GM19193 (cell line): ENCODE results near the gene C12orf76.

ENCODE experiments used
- POLR2A ChIP-seq: IDR thresholded peaks from 4 replicates; pipeline ENCODE4 v1.6.1; 2011; ENCODE audit not compliant: insufficient read depth, insufficient read length; ENCODE audit errors: extremely low read depth

C12orf76 gene

DNA sequence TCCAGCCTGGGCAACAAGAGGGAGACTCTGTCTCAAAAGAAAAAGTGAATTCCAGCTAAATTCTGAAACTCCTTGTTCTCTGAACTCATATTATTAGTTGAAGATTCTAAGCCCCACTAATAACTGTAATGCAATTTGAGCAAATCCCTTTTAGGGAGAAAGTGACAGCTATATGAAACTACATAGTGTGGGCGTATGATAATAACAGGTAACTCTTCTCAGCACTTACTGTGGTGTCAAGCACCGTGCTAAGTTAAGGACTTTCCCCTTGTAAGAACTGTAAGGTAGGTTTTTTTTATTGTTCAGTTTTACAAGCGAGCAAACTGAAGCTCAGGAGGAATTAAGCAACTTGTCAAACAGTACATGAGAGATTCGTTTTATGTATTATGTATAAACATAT is 43.7 kb downstream of the C12orf76 start:
- no peak for TF ChIP-seq POLR2A

DNA sequence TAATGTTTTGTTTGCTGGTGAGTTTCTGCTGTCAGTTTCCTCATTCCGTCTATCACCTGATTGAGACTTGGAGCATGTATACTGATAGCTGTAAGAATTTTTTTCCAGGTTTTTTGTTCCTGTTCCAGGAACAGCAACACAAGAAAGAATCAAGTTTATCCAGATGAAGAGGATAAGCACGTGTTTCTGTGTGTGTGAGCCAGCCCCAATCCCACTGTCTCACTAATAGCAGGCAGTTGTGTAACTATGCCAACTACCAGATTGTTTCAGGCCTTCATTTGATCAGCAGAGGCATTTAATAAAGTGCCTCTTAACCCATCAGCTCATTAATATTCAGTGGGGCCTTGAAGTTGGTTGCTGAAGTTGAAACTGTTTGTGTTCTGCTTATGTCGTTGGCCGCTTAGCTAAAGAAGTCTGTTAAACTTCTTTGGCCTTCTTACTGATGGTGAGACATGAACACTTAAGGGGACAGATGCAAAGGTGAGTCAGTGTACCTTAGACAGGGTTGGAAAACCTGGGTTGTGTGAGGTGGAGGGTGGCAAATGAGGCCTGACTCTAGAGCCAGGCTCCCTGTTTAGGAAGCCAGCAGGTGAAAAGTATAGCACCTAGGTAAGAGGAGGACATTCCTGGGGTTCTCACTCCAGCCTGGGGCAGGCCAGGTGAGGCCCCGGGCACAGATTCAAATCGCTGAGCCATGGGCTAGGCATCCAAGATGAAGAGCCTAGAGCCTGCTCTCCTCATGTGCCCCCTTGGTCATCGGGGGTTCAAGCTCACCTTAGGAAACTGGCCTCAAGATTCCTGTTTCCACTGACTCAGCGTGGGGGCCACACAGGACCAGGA is 45.4 kb downstream of the C12orf76 start:
- TF ChIP-seq POLR2A: no peak

DNA sequence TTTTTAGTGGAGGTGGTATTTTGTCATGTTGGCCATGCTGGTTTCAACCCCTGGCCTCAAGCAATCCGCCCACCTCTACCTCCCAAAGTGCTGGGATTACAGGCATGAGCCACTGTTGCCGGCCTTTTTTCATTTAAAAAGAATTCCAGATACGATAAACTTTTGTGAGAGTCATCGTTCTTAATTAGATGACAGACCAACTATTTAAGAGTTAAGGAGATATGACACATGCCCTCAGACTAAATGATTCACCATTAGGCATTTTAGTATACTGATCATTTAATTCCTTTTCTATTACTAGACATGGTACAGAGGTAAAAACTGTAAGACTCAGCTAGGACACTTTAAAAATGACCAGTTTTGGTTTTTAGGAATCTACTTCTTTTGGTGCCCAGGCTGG is 46.7 kb downstream of the C12orf76 start:
- no peak for TF ChIP-seq POLR2A

DNA sequence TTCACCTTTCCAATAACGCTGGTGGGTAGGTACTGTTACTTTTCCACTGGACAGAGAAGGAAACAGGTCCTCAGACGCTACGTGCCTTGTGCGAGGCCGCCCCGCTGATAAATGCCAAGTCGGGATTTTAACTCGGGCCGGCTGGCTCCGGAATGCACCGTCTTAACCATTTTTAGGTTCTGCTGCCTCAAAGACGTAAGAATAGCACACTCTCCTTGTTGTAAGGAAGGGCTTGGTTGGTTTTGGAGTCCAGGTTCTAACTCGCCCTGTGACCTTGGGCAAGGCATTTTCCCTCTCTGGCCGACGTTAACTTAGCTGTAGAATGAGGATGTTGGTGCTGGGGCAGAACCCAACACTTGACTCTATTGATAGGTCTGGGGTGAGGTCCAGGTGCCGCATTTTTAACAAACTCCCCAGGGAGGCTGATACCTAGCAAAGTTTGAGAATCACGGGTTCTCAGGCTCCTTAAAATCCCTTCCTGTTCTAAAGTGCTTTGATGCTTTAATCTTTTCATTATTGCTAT is 48.3 kb downstream of the C12orf76 start:
- TF ChIP-seq POLR2A: no peak

DNA sequence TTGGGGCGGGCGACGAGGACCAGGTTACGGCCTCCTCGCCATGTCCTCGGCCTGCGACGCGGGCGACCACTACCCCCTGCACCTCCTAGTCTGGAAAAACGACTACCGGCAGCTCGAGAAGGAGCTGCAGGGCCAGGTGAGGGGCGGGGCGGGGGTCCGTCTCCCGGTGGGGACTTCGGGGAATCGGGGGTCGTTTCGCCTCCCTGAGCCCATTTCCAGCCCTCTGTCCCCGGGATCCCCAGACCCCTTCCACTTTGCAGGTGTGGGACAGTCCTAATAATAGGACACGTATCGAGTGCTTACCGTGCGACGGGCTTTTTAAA is 48.7 kb downstream of the C12orf76 start:
- no peak for TF ChIP-seq POLR2A

DNA sequence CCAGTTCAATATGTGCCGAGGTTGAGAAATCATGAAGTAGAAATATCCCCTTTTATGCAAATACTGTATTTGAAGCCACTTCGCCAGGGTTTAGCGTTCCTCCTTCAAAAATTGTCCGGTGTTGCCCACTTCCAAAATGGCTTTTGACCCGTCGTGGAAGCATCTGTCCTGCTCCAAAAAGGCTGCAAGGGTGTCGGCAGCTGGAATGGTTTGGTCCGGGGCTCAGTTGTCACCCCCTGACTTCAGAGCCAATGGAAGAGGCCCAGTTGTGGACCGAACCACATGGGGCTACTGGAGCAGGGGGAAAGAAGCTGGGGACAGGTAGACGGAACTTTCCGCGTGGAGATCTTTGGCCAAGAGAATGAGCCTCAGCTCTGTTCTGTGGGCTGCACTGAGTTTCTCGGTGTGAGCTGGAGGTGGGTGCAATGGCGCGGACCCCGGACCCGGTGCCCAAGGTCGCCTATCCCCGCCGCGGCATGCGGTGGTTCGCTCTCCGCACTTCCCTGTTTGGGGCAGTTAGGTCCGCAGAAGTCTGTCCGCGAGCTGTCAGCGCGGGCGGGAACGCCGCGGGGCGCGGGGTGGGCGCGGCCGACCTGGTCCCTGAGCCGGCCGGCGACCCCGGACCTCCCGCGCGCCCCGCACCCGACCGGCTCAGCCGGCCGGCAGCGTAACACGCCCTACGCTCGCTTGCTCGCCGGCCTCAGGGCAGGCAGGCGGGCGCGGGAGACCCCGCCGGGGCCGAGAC is 49.2 kb downstream of the C12orf76 start, which contains the start of gene ANKRD13A:
TSS of gene ANKRD13A (plus strand) at position 527 of the 745 bp plus-strand sequence. CDS start 259 bp downstream, outside the sequence.
- peak; percentile 98 for TF ChIP-seq POLR2A

DNA sequence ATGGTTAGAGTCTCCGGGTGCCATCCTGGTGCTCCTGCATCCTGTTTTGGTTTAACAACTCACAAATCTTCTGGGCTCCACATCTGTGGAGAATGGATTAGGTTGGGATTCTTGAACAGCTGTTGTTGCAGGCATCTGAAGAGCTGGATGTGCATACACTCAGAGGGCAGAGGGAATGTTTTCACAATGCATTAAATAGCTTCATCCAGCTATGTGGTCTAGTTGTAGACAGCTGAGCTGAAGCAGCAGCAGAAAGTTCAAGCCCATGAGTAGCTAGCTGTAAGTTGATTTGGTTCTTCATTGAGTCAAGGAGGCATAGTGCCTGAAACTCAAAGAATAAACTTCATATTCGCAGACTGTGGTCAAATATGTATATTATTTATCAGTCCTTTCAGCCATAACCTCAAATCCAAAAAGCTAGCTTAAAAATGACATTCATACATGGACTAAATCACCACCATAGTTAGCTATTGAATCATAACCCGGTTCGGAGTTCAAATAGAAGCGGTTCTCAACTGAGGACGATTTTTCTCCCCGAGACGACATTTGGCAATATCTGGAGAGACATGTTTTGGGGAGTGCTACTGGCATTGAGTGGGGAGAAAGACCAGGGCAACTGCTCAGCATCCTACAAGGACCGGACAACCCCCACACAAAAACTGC is 50.0 kb downstream of the C12orf76 start:
- no peak for TF ChIP-seq POLR2A

DNA sequence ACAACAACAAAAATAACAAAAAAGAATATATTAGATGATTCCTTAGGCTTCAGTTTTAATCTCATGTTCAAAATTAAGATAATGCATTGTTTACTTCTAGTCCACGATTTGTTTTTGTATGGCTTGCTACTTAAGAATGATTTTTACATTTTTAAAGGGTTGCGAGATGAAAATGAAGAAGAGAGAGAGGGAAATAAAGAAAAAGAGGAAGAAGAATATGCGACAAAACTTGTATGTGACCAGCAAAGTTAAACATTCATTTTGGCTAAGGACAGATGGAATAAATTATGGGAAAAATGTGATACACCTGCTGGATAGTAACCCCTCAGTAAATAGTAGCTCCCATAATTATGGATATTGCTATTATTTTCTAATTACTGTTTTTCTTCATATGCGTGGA is 50.9 kb downstream of the C12orf76 start:
- no peak for TF ChIP-seq POLR2A

DNA sequence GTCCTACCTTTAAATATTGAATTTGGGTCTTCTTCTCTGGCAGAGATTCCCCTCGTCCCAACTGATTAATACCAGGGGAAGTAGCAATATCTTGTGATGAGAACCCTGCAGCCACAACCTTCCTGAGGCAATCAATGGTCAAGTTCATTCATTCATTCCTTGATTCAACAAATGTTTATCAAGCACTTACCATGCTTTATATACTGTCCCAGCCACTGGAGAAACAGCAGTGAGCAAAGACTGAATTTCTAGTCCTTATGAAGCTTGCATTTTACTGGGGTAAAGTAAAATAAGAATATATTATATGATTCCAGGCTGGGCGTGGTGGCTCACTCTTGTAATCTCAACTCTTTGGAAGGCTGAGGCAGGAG is 51.9 kb downstream of the C12orf76 start:
- TF ChIP-seq POLR2A: no peak

DNA sequence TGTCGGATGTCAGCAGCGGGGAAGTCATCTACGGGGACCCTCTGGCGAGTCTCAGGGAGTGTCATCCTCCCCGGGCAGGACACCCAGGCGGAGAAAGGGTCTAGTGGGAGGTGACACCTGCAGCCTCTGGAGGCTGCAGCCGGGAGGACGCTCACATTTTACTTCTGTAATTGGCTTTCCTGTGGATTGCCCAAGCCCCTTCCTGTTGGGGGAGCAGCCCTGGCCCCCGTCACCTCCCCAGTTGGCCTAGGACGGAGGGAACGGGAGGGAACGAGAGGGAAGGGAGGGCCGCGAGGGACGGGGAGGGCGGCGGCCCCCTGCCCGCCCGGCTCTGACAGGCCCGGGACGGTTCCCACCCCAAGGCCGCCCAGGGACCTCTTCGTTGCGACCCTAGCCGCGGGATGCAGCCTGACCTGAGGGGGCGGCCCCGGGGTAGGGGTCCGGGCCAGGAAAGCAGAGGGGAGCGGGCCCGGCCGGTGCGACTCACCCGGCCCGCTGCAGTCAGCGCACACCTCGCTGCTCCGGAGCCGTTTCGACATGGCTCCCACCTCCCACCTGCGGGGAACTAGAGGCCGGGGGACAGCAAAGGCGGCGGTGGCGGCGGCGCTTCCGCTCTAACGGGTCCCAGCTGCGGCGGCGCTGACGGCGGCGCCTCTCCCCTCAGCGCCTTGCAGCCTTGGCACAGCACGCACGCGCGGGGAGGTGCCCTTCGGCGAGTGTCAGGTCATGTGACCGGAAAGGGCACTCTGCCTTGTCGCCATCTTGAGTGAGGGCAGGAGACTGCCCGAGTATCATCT is 52.4 kb downstream of the C12orf76 start, which contains the start of gene GIT2:
TSS of gene GIT2 (minus strand) at position 683 of the 797 bp plus-strand sequence. CDS start at position 539, 144 bp downstream.
- peak; percentile 89 for TF ChIP-seq POLR2A

DNA sequence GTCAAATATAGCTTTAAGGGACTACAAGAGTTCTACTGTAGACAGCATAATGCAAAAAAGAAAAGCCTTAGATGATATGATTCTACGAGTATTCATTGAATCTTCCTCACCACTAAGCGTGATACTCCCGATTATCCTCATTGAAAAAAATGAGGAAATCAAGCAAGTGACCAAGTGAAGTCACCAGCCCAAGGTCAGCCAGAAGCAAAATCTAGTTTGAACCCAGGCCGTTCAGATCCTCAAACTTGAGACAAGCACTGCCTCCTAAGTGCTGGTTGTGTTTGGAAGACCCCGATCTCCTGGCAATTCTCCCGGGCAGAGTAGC is 53.0 kb downstream of the C12orf76 start:
- TF ChIP-seq POLR2A: no peak

DNA sequence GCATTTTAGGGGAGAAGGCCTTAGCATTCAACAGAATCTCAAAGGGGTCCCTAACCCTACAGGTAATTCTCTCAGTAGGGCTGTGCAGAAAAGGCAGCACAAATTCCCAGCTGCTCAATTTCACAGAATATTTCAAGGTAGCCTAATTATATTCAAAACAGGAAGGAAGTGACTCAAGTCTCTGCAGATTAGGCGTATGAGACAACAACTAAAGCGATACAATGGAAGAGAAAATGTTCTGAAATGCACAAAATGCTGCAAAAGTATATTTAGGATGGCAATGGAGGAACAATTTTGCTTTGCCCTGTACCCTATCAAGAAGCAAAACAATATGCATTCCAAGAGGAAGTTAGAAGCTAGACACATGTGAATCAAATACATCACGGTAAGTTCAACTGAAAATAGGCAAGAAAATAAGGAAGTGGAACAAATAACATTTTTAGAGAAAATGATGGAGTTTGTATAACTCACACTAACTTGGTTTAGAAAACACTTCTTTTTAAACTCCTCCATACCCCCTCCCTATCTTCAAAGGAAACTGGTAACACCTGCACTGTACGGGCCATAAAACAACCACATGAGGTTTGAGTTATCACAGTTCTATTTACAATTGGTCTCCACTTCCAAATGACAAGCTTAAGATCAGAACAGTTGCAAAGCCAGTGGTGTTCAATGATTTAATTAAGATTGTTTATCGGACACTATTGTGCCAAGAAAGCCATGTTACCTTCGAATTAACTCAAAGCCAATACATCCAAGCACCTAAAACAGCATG is 53.7 kb downstream of the C12orf76 start:
- no peak for TF ChIP-seq POLR2A

DNA sequence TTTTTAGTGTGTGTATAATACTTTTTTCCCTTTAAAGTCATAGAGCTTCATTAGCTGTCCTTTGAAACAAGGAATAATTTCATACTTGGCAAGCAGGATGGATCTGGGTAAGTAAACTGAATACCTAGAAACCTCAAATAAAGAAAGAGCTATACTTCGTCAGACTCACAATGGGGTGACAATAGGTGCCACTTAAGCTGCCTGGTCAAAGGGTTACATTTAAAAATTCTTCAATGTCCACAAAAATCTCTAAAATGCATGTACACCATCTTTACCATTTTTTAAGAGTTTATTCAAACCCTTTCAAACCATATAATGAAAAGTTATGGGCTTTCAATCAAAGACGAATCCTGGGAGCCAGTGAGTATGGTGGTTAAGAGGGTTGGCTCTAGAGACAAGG is 55.2 kb downstream of the C12orf76 start:
- TF ChIP-seq POLR2A: no peak

DNA sequence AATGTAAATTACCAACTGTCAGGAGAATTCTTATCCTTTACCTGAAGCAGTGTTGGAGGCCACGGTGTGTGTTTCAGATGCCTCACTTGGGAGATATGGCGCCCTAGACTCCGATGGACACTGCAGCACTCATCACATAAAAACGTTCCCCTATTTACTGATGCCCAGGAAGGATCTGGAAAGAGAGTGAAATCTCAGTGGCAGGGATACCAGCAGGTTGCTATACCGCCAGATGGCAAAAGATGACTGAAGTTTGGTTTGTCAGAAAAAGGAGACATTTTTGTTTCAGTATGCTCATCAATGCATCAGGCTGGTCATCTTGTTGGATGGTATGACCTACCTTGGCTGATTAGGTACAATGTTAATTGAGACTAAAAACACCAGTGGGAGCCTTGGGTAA is 56.7 kb downstream of the C12orf76 start:
- TF ChIP-seq POLR2A: no peak
